ENCODE data around the gene SLC30A3.

The SLC30A3 gene

DNA sequence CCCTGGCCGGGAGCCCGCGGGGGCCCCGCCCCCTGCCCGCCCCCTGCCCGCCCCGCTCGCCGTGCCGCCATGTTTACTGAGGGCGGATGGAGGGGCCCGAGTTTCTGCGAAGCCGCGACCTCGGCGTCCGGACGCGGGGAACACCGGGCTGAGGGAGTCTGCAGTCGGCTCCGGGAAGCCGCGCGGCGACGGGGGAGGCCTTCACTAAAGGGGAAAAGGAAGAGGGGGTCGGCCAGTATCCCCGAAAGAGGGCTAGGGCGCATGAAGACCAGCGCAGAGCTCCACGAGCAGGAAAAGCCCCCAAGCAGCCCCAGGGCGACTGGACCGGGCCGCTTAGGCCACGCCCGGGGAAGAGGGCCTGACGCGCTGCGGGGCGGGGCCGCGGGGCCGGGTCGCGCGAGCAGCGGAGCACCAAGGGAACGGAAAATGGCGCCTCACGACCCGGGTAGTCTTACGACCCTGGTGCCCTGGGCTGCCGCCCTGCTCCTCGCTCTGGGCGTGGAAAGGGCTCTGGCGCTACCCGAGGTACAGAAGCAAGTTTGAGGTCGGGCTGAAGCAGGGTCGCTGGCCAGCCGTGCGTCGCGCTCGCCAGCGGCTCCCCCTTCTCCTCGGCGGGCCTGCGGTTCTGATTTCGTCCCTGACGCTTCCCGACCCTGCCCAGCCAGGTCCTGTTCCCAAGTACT, 50.8 kb downstream of the SLC30A3 start, which contains the start of the genes ATRAID and SLC5A6:
ATRAID (plus strand) TSS at position 99 of the 683 bp plus-strand sequence; CDS start at position 427, 328 bp downstream.
SLC5A6 (minus strand) TSS at position 326 of the 683 bp plus-strand sequence. CDS start 4,618 bp downstream, outside the sequence.
- TF ChIP-seq, protein P1, sequence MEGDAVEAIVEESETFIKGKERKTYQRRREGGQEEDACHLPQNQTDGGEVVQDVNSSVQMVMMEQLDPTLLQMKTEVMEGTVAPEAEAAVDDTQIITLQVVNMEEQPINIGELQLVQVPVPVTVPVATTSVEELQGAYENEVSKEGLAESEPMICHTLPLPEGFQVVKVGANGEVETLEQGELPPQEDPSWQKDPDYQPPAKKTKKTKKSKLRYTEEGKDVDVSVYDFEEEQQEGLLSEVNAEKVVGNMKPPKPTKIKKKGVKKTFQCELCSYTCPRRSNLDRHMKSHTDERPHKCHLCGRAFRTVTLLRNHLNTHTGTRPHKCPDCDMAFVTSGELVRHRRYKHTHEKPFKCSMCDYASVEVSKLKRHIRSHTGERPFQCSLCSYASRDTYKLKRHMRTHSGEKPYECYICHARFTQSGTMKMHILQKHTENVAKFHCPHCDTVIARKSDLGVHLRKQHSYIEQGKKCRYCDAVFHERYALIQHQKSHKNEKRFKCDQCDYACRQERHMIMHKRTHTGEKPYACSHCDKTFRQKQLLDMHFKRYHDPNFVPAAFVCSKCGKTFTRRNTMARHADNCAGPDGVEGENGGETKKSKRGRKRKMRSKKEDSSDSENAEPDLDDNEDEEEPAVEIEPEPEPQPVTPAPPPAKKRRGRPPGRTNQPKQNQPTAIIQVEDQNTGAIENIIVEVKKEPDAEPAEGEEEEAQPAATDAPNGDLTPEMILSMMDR (IDR thresholded peaks at IDR 0.05; ENCODE audit: insufficient read depth, missing control alignments), result no peak
- FAIRE-seq (no peak), DNase-seq (ENCODE audit: insufficient read length, low spot score) (peak; percentile 93)

DNA sequence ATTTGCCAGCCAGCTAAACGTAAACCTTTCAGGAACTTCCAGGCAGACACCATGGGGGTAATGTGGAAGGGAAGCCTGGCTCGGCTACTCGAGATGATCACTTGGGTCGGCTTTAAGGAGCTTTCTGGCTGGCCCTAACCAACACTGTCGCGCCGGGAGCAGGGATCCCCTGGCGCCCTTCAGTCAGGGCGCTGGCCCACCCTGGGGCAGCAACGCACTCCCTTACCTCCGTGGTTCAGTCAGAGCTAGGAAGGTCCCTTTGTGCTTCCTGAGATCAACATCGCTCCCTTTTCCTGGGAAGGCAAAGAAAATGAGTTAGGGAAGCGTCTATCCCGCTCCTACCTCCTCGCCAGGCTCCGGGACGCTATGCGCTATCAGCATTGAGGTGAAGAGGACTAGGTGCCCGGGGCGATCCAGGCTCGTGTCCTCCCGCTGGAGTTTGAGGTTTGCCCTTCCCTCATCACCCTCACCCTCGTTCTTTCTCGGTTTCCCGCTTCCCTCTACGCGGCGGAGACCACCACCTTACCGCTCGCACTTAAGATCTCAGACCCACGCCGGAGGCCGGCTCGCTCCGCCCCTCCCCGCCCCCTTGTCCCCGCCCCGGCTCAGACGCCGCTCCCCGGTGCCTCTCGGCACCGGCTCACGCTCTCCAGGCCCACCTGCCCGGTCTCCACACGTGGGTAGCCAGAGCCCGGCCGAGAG, 51.5 kb downstream of the SLC30A3 start:
- DNase-seq (ENCODE audit: insufficient read length, low spot score), result peak; percentile 31
- TF ChIP-seq, protein P1 (IDR thresholded peaks at IDR 0.05; ENCODE audit: insufficient read depth, missing control alignments), result no peak
- FAIRE-seq, result no peak

DNA sequence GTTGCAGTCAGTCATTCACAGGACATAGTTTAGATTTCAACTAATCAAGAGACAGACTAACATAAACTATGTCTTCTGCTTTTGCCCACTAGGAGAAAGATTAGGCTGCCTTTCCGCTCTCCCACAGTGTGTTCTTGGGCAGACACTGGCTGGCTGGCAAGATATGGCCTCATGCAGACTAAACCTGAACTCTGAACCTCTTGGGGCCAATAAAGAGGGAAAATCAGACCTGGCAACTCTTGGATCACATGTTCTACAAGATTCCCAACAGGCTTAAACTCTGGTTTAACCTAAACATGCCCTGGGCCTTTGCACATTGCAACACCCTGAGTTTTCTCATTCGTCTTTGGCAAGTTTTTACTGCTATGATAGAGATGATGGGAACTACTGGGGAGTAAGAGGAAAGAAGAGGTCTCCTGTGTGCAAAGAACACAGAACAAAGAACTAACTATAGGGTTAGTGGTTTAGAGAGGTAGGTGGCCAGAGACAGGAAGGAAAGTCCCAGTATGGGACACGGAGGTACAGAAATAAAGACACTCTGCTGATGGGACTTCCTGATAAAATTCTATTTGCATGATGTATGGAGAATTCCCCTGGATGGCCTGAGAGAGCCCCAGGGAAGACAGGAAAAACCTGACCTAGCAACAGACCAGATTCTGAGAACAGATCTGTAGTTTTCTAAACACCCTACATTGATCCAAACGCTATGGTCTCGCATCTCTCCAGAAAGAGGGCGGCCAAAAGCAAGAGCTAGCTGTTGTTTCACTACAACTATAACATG, 53.0 kb downstream of the SLC30A3 start:
- TF ChIP-seq, protein P1 (IDR thresholded peaks at IDR 0.05; ENCODE audit: insufficient read depth, missing control alignments), result no peak
- FAIRE-seq, result no peak
- DNase-seq (ENCODE audit: insufficient read length, low spot score), result peak; percentile 1

DNA sequence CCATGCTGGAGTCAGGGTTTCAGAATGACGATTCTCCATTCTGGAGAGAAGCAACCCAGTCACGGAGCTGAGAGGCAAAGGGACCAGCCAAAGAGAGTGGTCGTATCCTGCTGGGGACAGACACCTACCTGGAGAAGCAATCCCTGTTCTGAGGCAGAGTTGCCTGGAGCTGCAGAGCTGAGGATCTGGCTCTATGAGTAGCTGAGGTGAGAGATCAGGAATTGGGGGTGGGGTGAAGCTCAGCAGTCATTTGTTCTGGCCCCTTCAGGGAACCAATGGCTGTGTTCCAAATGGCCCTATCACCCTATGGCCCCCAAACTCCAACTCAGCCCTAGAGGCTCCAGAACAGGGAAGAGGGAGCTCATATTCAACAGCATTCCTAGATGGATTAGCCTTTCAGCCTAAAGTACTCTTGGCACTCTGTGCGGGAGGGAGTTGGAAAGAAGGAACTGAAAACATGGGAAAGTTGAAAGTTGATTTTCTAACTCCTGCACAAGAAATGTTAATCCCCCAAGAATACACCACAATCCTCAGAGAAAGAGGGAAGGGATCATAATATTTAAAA, 54.3 kb downstream of the SLC30A3 start:
- DNase-seq (ENCODE audit: insufficient read length, low spot score), result no peak
- TF ChIP-seq, protein P1 (IDR thresholded peaks at IDR 0.05; ENCODE audit: insufficient read depth, missing control alignments), result no peak
- FAIRE-seq, result no peak

DNA sequence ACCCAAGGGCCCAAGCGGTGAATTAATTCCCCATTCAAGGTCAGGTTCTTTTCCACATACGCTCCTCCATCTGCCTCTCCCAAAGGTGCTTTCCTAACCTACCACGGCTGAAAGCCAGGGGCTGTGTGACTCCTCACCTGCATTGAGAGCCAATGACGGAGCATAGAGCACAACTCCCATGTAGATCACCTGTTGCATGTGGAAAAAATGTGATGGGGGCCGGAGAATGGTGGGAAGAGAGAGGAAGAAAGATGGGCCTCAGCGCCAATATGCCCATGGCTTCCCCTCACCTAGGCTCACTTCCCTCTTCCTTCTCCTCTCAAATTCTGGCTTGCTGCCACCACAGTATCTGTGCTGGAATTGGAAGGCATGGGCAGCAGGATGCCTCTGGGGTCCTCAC, 56.5 kb downstream of the SLC30A3 start:
- peak; percentile 11 for DNase-seq (ENCODE audit: insufficient read length, low spot score)
- TF ChIP-seq, protein P1 (IDR thresholded peaks at IDR 0.05; ENCODE audit: insufficient read depth, missing control alignments), result no peak
- FAIRE-seq, result no peak

DNA sequence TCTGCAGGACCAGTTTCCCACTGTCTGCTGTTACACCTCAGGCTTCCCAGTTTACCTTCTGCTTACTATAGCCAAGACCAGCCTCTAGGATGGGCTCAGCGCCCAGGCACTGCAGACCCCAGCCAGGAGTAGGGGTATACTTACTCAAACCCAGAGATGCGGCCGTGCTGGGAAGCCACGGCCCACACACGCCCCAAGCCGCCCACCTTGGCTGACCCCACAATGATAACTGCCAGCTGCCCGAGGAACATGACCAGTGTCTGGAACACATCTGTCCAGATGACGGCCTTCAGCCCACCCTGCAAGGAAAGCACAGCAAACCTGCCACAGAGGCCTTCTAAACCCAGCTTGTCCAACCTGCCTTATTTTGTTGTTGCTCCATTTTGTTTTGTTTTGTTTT, 57.6 kb downstream of the SLC30A3 start:
- FAIRE-seq, result no peak
- TF ChIP-seq, protein P1 (IDR thresholded peaks at IDR 0.05; ENCODE audit: insufficient read depth, missing control alignments), result no peak
- DNase-seq (ENCODE audit: insufficient read length, low spot score), result peak; percentile 1
